Spleen (tissue), 11 donors: ENCODE measurements around the gene LPCAT2. TPM values are rescaled to one million over a fixed set of nuclear protein-coding genes. Genes with fewer than 3 reads are reported as not detected.

Source experiments
- DNase-seq: peaks from one replicate; pipeline ENCODE4 v3.0.0-alpha.2; 2020
- H3K27ac ChIP-seq, 8 donors: fragments of 200-600 bp; sonication (generic) in 7 of 8; 1 replicate in 4 of 8; 2 replicates in 4 of 8; pipeline versions ENCODE4 v1.5.0 to v1.8.0; 2016 to 2021; ENCODE audit warnings: inconsistent platforms in 4 of 8, mild to moderate bottlenecking in 4 of 8, moderate library complexity in 1 of 8
- H3K27me3 ChIP-seq, 7 donors: fragments of 200-600 bp; sonication (generic) in 6 of 7; replicated peaks in 1 of 7; 1 replicate in 4 of 7; 2 replicates in 3 of 7; pipeline versions ENCODE4 v1.5.0 to v1.8.0; 2016 to 2021; ENCODE audit warnings: inconsistent platforms in 3 of 7, mild to moderate bottlenecking in 1 of 7
- H3K36me3 ChIP-seq, 6 donors: fragments of 200-600 bp; sonication (generic) in 5 of 6; 1 replicate in 4 of 6; 2 replicates in 2 of 6; pipeline versions ENCODE4 v1.5.0 to v1.8.0; 2016 to 2021; ENCODE audit warnings: inconsistent platforms in 2 of 6
- H3K4me1 ChIP-seq, 6 donors: fragments of 200-600 bp; sonication (generic) in 5 of 6; 1 replicate in 3 of 6; 2 replicates in 3 of 6; pipeline versions ENCODE4 v1.5.0 to v1.8.0; 2016 to 2021; ENCODE audit warnings: inconsistent platforms in 3 of 6
- H3K4me3 ChIP-seq, 8 donors: fragments of 200-600 bp; sonication (generic) in 7 of 8; 1 replicate in 4 of 8; 2 replicates in 4 of 8; pipeline versions ENCODE4 v1.5.0 to v1.8.0; 2016 to 2021; ENCODE audit warnings: inconsistent platforms in 4 of 8, mild to moderate bottlenecking in 4 of 8, moderate library complexity in 2 of 8
- H3K9me3 ChIP-seq, 8 donors: fragments of 200-600 bp; sonication (generic) in 7 of 8; 1 replicate in 4 of 8; 2 replicates in 4 of 8; pipeline versions ENCODE4 v1.5.0 to v1.8.0; 2016 to 2021; ENCODE audit warnings: inconsistent platforms in 4 of 8
- POLR2A ChIP-seq, 3 donors: fragments of 450-650 bp; IDR thresholded peaks; one replicate each; pipeline ENCODE4 v1.5.1; 2017; ENCODE audit warnings: antibody characterized with exemption in 3 of 3, mild to moderate bottlenecking in 1 of 3
- POLR2AphosphoS5 ChIP-seq, 3 donors: sonication (generic); formaldehyde crosslinking; IDR thresholded peaks; one replicate each; pipeline ENCODE4 v1.5.1; 2017; ENCODE audit warnings: antibody characterized with exemption in 3 of 3
- WGBS, 5 donors: extraction: QIAGEN DNeasy Blood & Tissue Kit in 3 of 5; methylation state at CpG; one replicate each; pipeline versions ENCODE4 v1.1.5 to v1.1.7; 2013 to 2018; 5-methylcytosine and 5-hydroxymethylcytosine counted together
- intact Hi-C: fragments of 100-400 bp; cut with DNase I; formaldehyde crosslinking; loops from one replicate; pipeline ENCODE4 v1.15.0; 2023; ENCODE audit warnings: low total_unique reads
- polyA plus RNA-seq, 3 donors: library from polyadenylated mRNA; stranded (reverse); fragments of 200-250 nt; gene quantifications; one replicate each; pipeline ENCODE4 v1.2.1, GENCODE V29; 2013
- total RNA-seq, 7 donors: library from RNA; depleted of rRNA in 3 of 7; stranded (reverse); fragments of >200 nt in 3 of 7; fragmentation: NEBNext Ultra II Directional in 4 of 7; extraction: Animal tissue kit (Norgen Biotek cat#: 25700) in 4 of 7; gene quantifications; one replicate each; pipeline versions ENCODE4 v1.1.0 to v1.2.1, GENCODE V29; 2016 to 2021
- TF ChIP-seq, protein P1 (sequence below), 11 experiments: fragments of 200-600 bp in 7 of 11; fragments of 450-650 bp in 4 of 11; sonication (generic) in 4 of 11; IDR thresholded peaks in 8 of 11; conservative IDR thresholded peaks in 3 of 11; 1 replicate in 7 of 11; 2 replicates in 4 of 11; pipeline versions ENCODE4 v1.4.0 to v1.8.0; 2016 to 2021; ENCODE audit warnings: antibody characterized with exemption in 11 of 11, inconsistent platforms in 4 of 11, mild to moderate bottlenecking in 1 of 11
- donor health status: healthy with polysubstance abuse.
- donor health status: DM: no; HTN: no; CAD: no; lungs with moderate emphysema.
- donor health status: DM: no; HTN: no; CAD: no.
- donor health status: Bipolar disorder and iron deficiency.
- donor health status: healthy.
- donor health status: DM: no; HTN: no; CAD: no.
- donor health status: DM: yes; HTN: yes; CAD: no.

Gene LPCAT2
- total and polyA plus RNA-seq, 10 donors = 3.4 to 44.3 (median 31.1) TPM

- Histone ChIP-seq H3K27ac (no peak overlapping the region), H3K36me3 (peaks cover 0 to 43% (median 0%) of the 10 kb centered on the region in 6 donors), H3K27me3 (no peaks in the 10 kb centered on the region), H3K4me1 (no peaks in the 10 kb centered on the region), H3K9me3 (no peaks in the 10 kb centered on the region), H3K4me3 (no peak overlapping the region)
- TF ChIP-seq POLR2AphosphoS5 (IDR thresholded peaks at IDR 0.05) = no peak
- no peak for TF ChIP-seq POLR2A (IDR thresholded peaks at IDR 0.05)
- TF ChIP-seq, protein P1, sequence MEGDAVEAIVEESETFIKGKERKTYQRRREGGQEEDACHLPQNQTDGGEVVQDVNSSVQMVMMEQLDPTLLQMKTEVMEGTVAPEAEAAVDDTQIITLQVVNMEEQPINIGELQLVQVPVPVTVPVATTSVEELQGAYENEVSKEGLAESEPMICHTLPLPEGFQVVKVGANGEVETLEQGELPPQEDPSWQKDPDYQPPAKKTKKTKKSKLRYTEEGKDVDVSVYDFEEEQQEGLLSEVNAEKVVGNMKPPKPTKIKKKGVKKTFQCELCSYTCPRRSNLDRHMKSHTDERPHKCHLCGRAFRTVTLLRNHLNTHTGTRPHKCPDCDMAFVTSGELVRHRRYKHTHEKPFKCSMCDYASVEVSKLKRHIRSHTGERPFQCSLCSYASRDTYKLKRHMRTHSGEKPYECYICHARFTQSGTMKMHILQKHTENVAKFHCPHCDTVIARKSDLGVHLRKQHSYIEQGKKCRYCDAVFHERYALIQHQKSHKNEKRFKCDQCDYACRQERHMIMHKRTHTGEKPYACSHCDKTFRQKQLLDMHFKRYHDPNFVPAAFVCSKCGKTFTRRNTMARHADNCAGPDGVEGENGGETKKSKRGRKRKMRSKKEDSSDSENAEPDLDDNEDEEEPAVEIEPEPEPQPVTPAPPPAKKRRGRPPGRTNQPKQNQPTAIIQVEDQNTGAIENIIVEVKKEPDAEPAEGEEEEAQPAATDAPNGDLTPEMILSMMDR (IDR thresholded peaks at IDR 0.05 in 8 of 11, conservative IDR thresholded peaks at IDR 0.05 in 3 of 11) = no peak
- intact Hi-C loops = no loop called here
- WGBS, 5 donors = 58 to 78% (median 74%) methylated on average over 2 of the region's 2 CpGs
- no peak for DNase-seq
These were observed 76.8 kb downstream of the LPCAT2 start for GRCh38 chr16:55585631-55586030.

DNA sequence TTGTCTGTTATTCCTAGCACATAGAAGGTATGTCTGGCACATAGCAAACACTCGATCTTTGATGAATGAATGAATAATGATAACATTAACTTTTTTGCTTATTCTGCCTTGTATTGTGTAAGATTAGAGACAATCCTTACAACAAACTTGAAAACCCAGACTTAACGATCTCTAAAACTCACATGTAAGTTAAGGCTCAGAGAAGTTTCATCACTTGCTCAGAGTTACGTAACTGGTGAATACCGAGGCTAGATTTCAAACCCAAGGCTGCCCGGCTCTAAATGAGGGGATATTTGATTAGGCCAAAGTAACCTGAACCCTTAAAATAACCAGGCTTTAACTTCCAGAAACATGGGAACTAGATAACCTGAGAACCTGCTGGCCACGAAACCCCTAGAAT, 79.9 kb downstream of the LPCAT2 start:
- Histone ChIP-seq H3K9me3 (no peaks in the 10 kb centered on the region), H3K36me3 (peaks cover 0 to 13% (median 0%) of the 10 kb centered on the region in 6 donors), H3K27ac (no peak overlapping the region), H3K4me3 (no peak overlapping the region), H3K27me3 (peaks cover 0 to 4% (median 0%) of the 10 kb centered on the region in 7 donors), H3K4me1 (no peaks in the 10 kb centered on the region)
- DNase-seq = no peak
- TF ChIP-seq, protein P1 (IDR thresholded peaks at IDR 0.05 in 8 of 11, conservative IDR thresholded peaks at IDR 0.05 in 3 of 11) = no peak
- no peak for TF ChIP-seq POLR2AphosphoS5 (IDR thresholded peaks at IDR 0.05)
- no peak for TF ChIP-seq POLR2A (IDR thresholded peaks at IDR 0.05)
- intact Hi-C loops = no loop called here
- WGBS, 5 donors = 63 to 84% (median 72%) methylated on average over 6 of the region's 6 CpGs

DNA sequence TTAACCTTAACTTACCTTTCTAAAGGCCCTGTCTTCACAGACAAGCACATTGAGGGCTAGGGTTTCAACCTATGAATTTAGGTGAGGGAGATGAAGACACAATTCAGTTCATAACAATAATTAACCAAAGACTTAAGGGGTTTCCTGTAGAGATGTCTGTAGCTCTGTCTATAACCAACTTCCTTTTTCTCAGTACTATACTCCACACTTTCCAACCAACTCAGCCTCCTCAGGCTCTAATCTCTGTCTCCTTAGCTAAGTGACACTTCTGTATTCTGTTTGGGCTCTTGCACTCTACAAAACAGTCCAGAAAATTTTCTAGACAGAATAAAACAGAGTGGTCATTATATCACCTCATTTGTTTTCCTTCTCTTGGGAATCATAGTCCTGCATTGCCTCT, 83.4 kb downstream of the LPCAT2 start:
- no peak for DNase-seq
- peaks cover 0 to 4% (median 0%) of the 10 kb centered on the region in 7 donors for H3K27me3 ChIP-seq
- H3K9me3 ChIP-seq = no peaks in the 10 kb centered on the region
- no peak overlapping the region for H3K27ac ChIP-seq
- no peaks in the 10 kb centered on the region for H3K4me1 ChIP-seq
- H3K4me3 ChIP-seq = no peak overlapping the region
- TF ChIP-seq POLR2A (IDR thresholded peaks at IDR 0.05) (no peak), POLR2AphosphoS5 (IDR thresholded peaks at IDR 0.05) (no peak)
- TF ChIP-seq, protein P1 (IDR thresholded peaks at IDR 0.05 in 8 of 11, conservative IDR thresholded peaks at IDR 0.05 in 3 of 11) = no peak
- intact Hi-C loops = no loop called here
- H3K36me3 ChIP-seq = no peaks in the 10 kb centered on the region

DNA sequence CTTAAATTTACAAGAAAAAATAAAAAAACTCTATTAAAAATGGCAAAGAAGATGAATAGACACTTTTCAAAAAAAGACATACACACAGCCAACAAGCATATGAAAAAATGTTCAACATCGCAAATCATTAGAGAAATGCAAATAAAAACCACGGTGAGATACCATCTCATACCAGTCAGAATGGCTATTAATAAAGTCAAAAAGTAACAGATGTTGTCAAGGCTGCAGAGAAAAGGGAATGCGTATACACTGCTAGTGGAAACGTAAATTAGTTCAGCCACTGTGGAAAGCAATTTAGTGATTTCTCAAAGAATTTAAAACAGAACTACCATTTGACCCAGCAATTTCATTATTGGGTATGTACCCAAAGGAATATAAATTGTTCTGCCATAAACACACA, 89.1 kb downstream of the LPCAT2 start:
- intact Hi-C loops = no loop called here

More for the DNA sequence above, 89.1 kb downstream of the LPCAT2 start:
- WGBS, 5 donors = 48 to 64% (median 61%) methylated on average over 4 of the region's 4 CpGs
- Histone ChIP-seq H3K4me1 (no peaks in the 10 kb centered on the region), H3K4me3 (no peak overlapping the region), H3K9me3 (no peaks in the 10 kb centered on the region), H3K27me3 (peaks cover 0 to 4% (median 0%) of the 10 kb centered on the region in 7 donors), H3K27ac (no peak overlapping the region), H3K36me3 (no peaks in the 10 kb centered on the region)
- TF ChIP-seq, protein P1 (IDR thresholded peaks at IDR 0.05 in 8 of 11, conservative IDR thresholded peaks at IDR 0.05 in 3 of 11) = no peak
- no peak for TF ChIP-seq POLR2AphosphoS5 (IDR thresholded peaks at IDR 0.05)
- no peak for TF ChIP-seq POLR2A (IDR thresholded peaks at IDR 0.05)
- no peak for DNase-seq
